ENCODE data around the gene QSOX2. TPM values are rescaled to one million over a fixed set of nuclear protein-coding genes. Genes with fewer than 3 reads are reported as not detected.
A peak's percentile ranks its signal among the peaks of the same experiment; 100 is the strongest.

The QSOX2 gene
- total RNA-seq: 1 to 10 TPM; 2.9 to 7.1 (median 5.5) TPM

GRCh38 chr9:136245219-136246150 lies at the start of gene QSOX2:
Gene QSOX2 (minus strand): TSS chr9:136245812. CDS start chr9:136245803, 9 bp downstream.
- TF ChIP-seq CTCF (IDR thresholded peaks at IDR 0.05) (no peak), POLR2A (IDR thresholded peaks at IDR 0.05) (peak in 1 of 4 donors; percentile 10)
- Histone ChIP-seq H3K4me3 (peak within 1 kb of the TSS; percentile 66 to 93 (median 86)), H3K27me3 (peaks cover 0 to 31% (median 0%) of the 10 kb centered on the region in 4 donors), H3K27ac (peak within 1 kb of the TSS; percentile 49 to 69 (median 64)), H3K4me1 (peaks cover 11 to 62% (median 13%) of the 10 kb centered on the region in 3 donors), H3K9me3 (no peaks in the 10 kb centered on the region), H3K36me3 (no peaks in the 10 kb centered on the region)
- WGBS, 2 donors: 0 to 1% methylated on average over 4 to 32 of the region's 112 CpGs
- intact Hi-C loops (cut with DNase I): no loop called here
- peak; percentile 30 for DNase-seq

GRCh38 chr9:136295055-136295454 lies 49.4 kb upstream of the QSOX2 start:
- intact Hi-C loops (cut with DNase I): no loop called here
- H3K27ac ChIP-seq: no peak overlapping the region
- 90 to 93% methylated on average over 8 to 9 of the region's 16 CpGs for WGBS, 2 donors
- peaks cover 0 to 77% (median 0%) of the 10 kb centered on the region in 4 donors for H3K27me3 ChIP-seq
- DNase-seq: no peak
- H3K9me3 ChIP-seq: no peaks in the 10 kb centered on the region
- H3K36me3 ChIP-seq: no peaks in the 10 kb centered on the region
- TF ChIP-seq CTCF (IDR thresholded peaks at IDR 0.05): no peak
- no peak for TF ChIP-seq POLR2A (IDR thresholded peaks at IDR 0.05)
- no peak overlapping the region for H3K4me3 ChIP-seq
- H3K4me1 ChIP-seq: peaks cover 0 to 28% (median 8%) of the 10 kb centered on the region in 3 donors

GRCh38 chr9:136294437-136294836 lies 48.8 kb upstream of the QSOX2 start:
- no peak for DNase-seq
- Histone ChIP-seq H3K27ac (no peak overlapping the region), H3K27me3 (peaks cover 0 to 77% (median 0%) of the 10 kb centered on the region in 4 donors), H3K36me3 (no peaks in the 10 kb centered on the region), H3K4me1 (peaks cover 0 to 28% (median 8%) of the 10 kb centered on the region in 3 donors), H3K9me3 (no peaks in the 10 kb centered on the region), H3K4me3 (no peak overlapping the region)
- WGBS, 2 donors: 35% methylated on average over 4 of the region's 5 CpGs; no CpG with 5 or more reads in 1 of the 2 donors
- TF ChIP-seq POLR2A (IDR thresholded peaks at IDR 0.05) (no peak), CTCF (IDR thresholded peaks at IDR 0.05) (no peak)
- intact Hi-C loops (cut with DNase I): no loop called here

GRCh38 chr9:136293476-136294077 lies 48.0 kb upstream of the QSOX2 start:
- Histone ChIP-seq H3K27ac (no peak overlapping the region), H3K36me3 (no peaks in the 10 kb centered on the region), H3K4me3 (no peak overlapping the region), H3K27me3 (peaks cover 0 to 79% (median 0%) of the 10 kb centered on the region in 4 donors), H3K9me3 (no peaks in the 10 kb centered on the region), H3K4me1 (peaks cover 0 to 28% (median 8%) of the 10 kb centered on the region in 3 donors)
- 81 to 82% methylated on average over 14 of the region's 14 CpGs for WGBS, 2 donors
- intact Hi-C loops (cut with DNase I): no loop called here
- TF ChIP-seq CTCF (IDR thresholded peaks at IDR 0.05) (no peak), POLR2A (IDR thresholded peaks at IDR 0.05) (no peak)
- no peak for DNase-seq
